Gastroesophageal sphincter (tissue), 4 donors: ENCODE results near the gene GTF2A1. TPM values are rescaled to one million over a fixed set of nuclear protein-coding genes. Genes with fewer than 3 reads are reported as not detected.

Experiments
- ATAC-seq: fragments of 150-250 bp; one replicate; pipeline ENCODE4 v1.9.1; 2016; ENCODE audit warnings: mild to moderate bottlenecking, moderate library complexity
- H3K27ac ChIP-seq, 4 donors: fragments of 200-600 bp; sonication (generic) in 3 of 4; 1 replicate in 3 of 4; 2 replicates in 1 of 4; pipeline ENCODE4 v1.5.1; 2016 to 2019
- H3K27me3 ChIP-seq: fragments of 200-600 bp; sonication (generic); one replicate; pipeline ENCODE4 v1.5.1; 2019
- H3K36me3 ChIP-seq, 2 donors: fragments of 200-600 bp; sonication (generic); one replicate each; pipeline ENCODE4 v1.5.1; 2019; ENCODE audit warnings: control low read depth in 1 of 2
- H3K4me1 ChIP-seq, 3 donors: fragments of 200-600 bp; sonication (generic); 1 replicate in 2 of 3; 2 replicates in 1 of 3; pipeline ENCODE4 v1.5.1; 2016 to 2019; ENCODE audit warnings: control low read depth in 2 of 3
- H3K4me3 ChIP-seq, 2 donors: fragments of 200-600 bp; sonication (generic); one replicate each; pipeline ENCODE4 v1.5.1; 2019; ENCODE audit warnings: mild to moderate bottlenecking in 1 of 2, moderate library complexity in 1 of 2
- H3K9me3 ChIP-seq, 3 donors: fragments of 200-600 bp; sonication (generic); one replicate each; pipeline ENCODE4 v1.5.1; 2017 to 2019; ENCODE audit warnings: control low read depth in 2 of 3
- EP300 ChIP-seq: sonication (generic); formaldehyde crosslinking; IDR thresholded peaks from one replicate; pipeline ENCODE4 v1.6.1; 2017; ENCODE audit warnings: antibody characterized with exemption, mild to moderate bottlenecking
- POLR2A ChIP-seq, 2 donors: fragments of 450-650 bp; IDR thresholded peaks; one replicate each; pipeline ENCODE4 v1.6.1; 2017; ENCODE audit warnings: antibody characterized with exemption in 2 of 2, mild to moderate bottlenecking in 2 of 2, moderate library complexity in 1 of 2
- POLR2AphosphoS5 ChIP-seq: sonication (generic); formaldehyde crosslinking; IDR thresholded peaks from one replicate; pipeline ENCODE4 v1.6.1; 2017; ENCODE audit warnings: antibody characterized with exemption
- WGBS, 2 donors: methylation state at CpG; one replicate each; pipeline ENCODE4 v1.1.5; 2018; ENCODE audit warnings: low coverage in 1 of 2; 5-methylcytosine and 5-hydroxymethylcytosine counted together
- small RNA-seq, 4 donors: library from RNA; depleted of rRNA; stranded (forward); fragments of <200 nt; gene quantifications; one replicate each; pipeline ENCODE3, GENCODE V24; 2016
- total RNA-seq, 4 donors: library from RNA; depleted of rRNA; stranded (reverse); fragments of >200 nt; gene quantifications; one replicate each; pipeline ENCODE4 v1.1.0, GENCODE V29; 2016
- TF ChIP-seq, protein P1 (sequence below), 4 experiments: fragments of 200-600 bp in 2 of 4; fragments of 450-650 bp in 2 of 4; sonication (generic) in 1 of 4; IDR thresholded peaks; one replicate each; pipeline ENCODE4 v1.5.1; 2017 to 2019; ENCODE audit warnings: antibody characterized with exemption in 4 of 4, mild to moderate bottlenecking in 2 of 4, moderate library complexity in 2 of 4

Gene GTF2A1
- total RNA-seq, 4 donors from 2014 or later: 28.0 to 40.0 (median 30.5) TPM

GRCh38 chr14:81127785-81128184 lies 93.0 kb downstream of the GTF2A1 start:
- H3K27ac ChIP-seq: no peak overlapping the region
- 60 to 83% methylated on average over 3 to 5 of the region's 5 CpGs for WGBS, 2 donors
- no peaks in the 10 kb centered on the region for H3K4me1 ChIP-seq
- no peaks in the 10 kb centered on the region for H3K9me3 ChIP-seq
- ATAC-seq: no peak
- TF ChIP-seq, protein P1, sequence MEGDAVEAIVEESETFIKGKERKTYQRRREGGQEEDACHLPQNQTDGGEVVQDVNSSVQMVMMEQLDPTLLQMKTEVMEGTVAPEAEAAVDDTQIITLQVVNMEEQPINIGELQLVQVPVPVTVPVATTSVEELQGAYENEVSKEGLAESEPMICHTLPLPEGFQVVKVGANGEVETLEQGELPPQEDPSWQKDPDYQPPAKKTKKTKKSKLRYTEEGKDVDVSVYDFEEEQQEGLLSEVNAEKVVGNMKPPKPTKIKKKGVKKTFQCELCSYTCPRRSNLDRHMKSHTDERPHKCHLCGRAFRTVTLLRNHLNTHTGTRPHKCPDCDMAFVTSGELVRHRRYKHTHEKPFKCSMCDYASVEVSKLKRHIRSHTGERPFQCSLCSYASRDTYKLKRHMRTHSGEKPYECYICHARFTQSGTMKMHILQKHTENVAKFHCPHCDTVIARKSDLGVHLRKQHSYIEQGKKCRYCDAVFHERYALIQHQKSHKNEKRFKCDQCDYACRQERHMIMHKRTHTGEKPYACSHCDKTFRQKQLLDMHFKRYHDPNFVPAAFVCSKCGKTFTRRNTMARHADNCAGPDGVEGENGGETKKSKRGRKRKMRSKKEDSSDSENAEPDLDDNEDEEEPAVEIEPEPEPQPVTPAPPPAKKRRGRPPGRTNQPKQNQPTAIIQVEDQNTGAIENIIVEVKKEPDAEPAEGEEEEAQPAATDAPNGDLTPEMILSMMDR (IDR thresholded peaks at IDR 0.05): no peak
- TF ChIP-seq EP300: no peak
- TF ChIP-seq POLR2A (IDR thresholded peaks at IDR 0.05): no peak
- no peak for TF ChIP-seq POLR2AphosphoS5
- no peak overlapping the region for H3K4me3 ChIP-seq
- no peaks in the 10 kb centered on the region for H3K27me3 ChIP-seq
- H3K36me3 ChIP-seq: no peaks in the 10 kb centered on the region

DNA sequence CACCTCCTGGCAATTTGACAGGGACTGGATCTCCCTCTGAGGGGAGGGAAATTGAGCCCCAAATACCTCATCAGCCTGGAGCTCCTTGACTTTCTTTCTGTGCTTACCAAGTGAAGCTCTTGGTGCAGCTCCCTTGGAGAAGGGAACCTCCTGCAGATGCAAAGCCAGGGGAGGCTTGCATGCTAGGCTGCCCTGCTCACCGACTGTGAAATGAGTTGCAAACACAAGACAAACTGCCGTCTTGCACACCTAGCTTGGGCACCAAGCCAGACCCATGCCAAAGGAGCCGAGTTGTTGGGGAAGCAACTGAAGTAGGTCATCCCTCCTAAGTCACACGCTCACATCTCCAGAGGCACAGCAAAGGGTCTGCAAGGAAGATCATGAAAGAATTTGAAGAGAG lies 95.2 kb downstream of the GTF2A1 start:
- Histone ChIP-seq H3K36me3 (no peaks in the 10 kb centered on the region), H3K27me3 (no peaks in the 10 kb centered on the region), H3K27ac (no peak overlapping the region), H3K4me1 (no peaks in the 10 kb centered on the region), H3K9me3 (no peaks in the 10 kb centered on the region), H3K4me3 (no peak overlapping the region)
- no peak for ATAC-seq
- TF ChIP-seq POLR2AphosphoS5 (no peak), POLR2A (IDR thresholded peaks at IDR 0.05) (no peak), EP300 (no peak)
- TF ChIP-seq, protein P1 (IDR thresholded peaks at IDR 0.05): no peak
- WGBS, 2 donors: 86% methylated on average over 1 of the region's 4 CpGs; no CpG with 5 or more reads in 1 of the 2 donors

Small RNA genes within 50 kb of the gene (small RNA-seq; reads per million reads assigned to genes)
- gene DYNLL1P1 (0 reads per million in 4 donors), gene SNORA79 (0.37 to 3.3 (median 0.98) reads per million in 4 donors)

Other genes with a start within 250 kb of the GTF2A1 start
- 10 to 100 TPM in 3 of 4 donors, 1 to 10 TPM in 1; 2.8 to 11.6 (median 11.5) TPM for gene STON2, start 179.4 kb upstream of the GTF2A1 start, total RNA-seq